Ectodermal cell (in vitro differentiated cells): ENCODE measurements around the gene SEPTIN5.

Experiments used
- H3K27ac ChIP-seq: 2 replicates; pipeline ENCODE4 v1.7.0; 2013; ENCODE audit warnings: mild to moderate bottlenecking, low read depth, low read length; ENCODE audit not compliant: insufficient read depth, poor library complexity, severe bottlenecking
- H3K27me3 ChIP-seq: 2 replicates; pipeline ENCODE4 v1.7.0; 2013; ENCODE audit warnings: mild to moderate bottlenecking, low read length; ENCODE audit not compliant: insufficient read depth, control insufficient read depth, poor library complexity, severe bottlenecking
- H3K36me3 ChIP-seq: one replicate; pipeline ENCODE4 v1.7.0; 2013; ENCODE audit warnings: low read length; ENCODE audit not compliant: control insufficient read depth, insufficient read depth
- H3K4me1 ChIP-seq: one replicate; pipeline ENCODE4 v1.7.0; 2013; ENCODE audit warnings: low read length; ENCODE audit not compliant: control insufficient read depth, insufficient read depth
- H3K4me3 ChIP-seq: 2 replicates; pipeline ENCODE4 v1.7.0; 2013; ENCODE audit warnings: low read depth, low read length, control low read depth; ENCODE audit not compliant: insufficient read depth
- H3K9me3 ChIP-seq: 2 replicates; pipeline ENCODE4 v1.7.0; 2013; ENCODE audit warnings: mild to moderate bottlenecking, low read length, moderate library complexity; ENCODE audit not compliant: control insufficient read depth
- WGBS, 2 experiments: methylation state at CpG; one replicate each; pipeline ENCODE4 v1.1.7; 2013; ENCODE audit warnings: missing lambda C conversion rate in 2 of 2; 5-methylcytosine and 5-hydroxymethylcytosine counted together

SEPTIN5 gene

GRCh38 chr22:19743651-19744050, 29.3 kb downstream of the SEPTIN5 start:
- Histone ChIP-seq H3K27ac (no peak overlapping the region), H3K4me3 (no peak overlapping the region), H3K9me3 (no peaks in the 10 kb centered on the region), H3K36me3 (no peaks in the 10 kb centered on the region), H3K4me1 (peaks cover 14% of the 10 kb centered on the region), H3K27me3 (no peaks in the 10 kb centered on the region)
- WGBS, 2 experiments, result 90 to 95% methylated on average over 4 of the region's 4 CpGs

GRCh38 chr22:19744350-19745006, 30.2 kb downstream of the SEPTIN5 start:
- Histone ChIP-seq H3K4me1 (peaks cover 14% of the 10 kb centered on the region), H3K27me3 (no peaks in the 10 kb centered on the region), H3K36me3 (no peaks in the 10 kb centered on the region), H3K9me3 (no peaks in the 10 kb centered on the region), H3K4me3 (no peak overlapping the region), H3K27ac (no peak overlapping the region)
- WGBS, 2 experiments, result 89 to 91% methylated on average over 13 of the region's 13 CpGs

GRCh38 chr22:19745155-19746101, 31.1 kb downstream of the SEPTIN5 start:
- no peak overlapping the region for H3K4me3 ChIP-seq
- H3K27ac ChIP-seq, result no peak overlapping the region
- H3K27me3 ChIP-seq, result no peaks in the 10 kb centered on the region
- H3K9me3 ChIP-seq, result no peaks in the 10 kb centered on the region
- no peaks in the 10 kb centered on the region for H3K36me3 ChIP-seq
- H3K4me1 ChIP-seq, result peaks cover 23% of the 10 kb centered on the region
- WGBS, 2 experiments, result 83% methylated on average over 24 of the region's 24 CpGs

- no peak overlapping the region for H3K27ac ChIP-seq
- no peaks in the 10 kb centered on the region for H3K36me3 ChIP-seq
- no peak overlapping the region for H3K4me3 ChIP-seq
- 95 to 96% methylated on average over 13 of the region's 13 CpGs for WGBS, 2 experiments
- peaks cover under 1% of the 10 kb centered on the region for H3K27me3 ChIP-seq
- peaks cover 33% of the 10 kb centered on the region for H3K4me1 ChIP-seq
- no peaks in the 10 kb centered on the region for H3K9me3 ChIP-seq
Observed at GRCh38 chr22:19746726-19747125, 32.4 kb downstream of the SEPTIN5 start.

GRCh38 chr22:19747551-19747950, 33.2 kb downstream of the SEPTIN5 start:
- Histone ChIP-seq H3K27me3 (peaks cover 9% of the 10 kb centered on the region), H3K27ac (no peak overlapping the region), H3K36me3 (no peaks in the 10 kb centered on the region), H3K9me3 (no peaks in the 10 kb centered on the region), H3K4me1 (peaks cover 33% of the 10 kb centered on the region), H3K4me3 (no peak overlapping the region)
- WGBS, 2 experiments, result 81 to 86% methylated on average over 12 of the region's 12 CpGs

GRCh38 chr22:19748139-19748538, 33.8 kb downstream of the SEPTIN5 start:
- 77 to 91% methylated on average over 3 to 4 of the region's 4 CpGs for WGBS, 2 experiments
- H3K4me1 ChIP-seq, result peaks cover 33% of the 10 kb centered on the region
- no peaks in the 10 kb centered on the region for H3K9me3 ChIP-seq
- no peaks in the 10 kb centered on the region for H3K36me3 ChIP-seq
- no peak overlapping the region for H3K4me3 ChIP-seq
- H3K27ac ChIP-seq, result no peak overlapping the region
- H3K27me3 ChIP-seq, result peaks cover 15% of the 10 kb centered on the region

GRCh38 chr22:19748991-19749664, 34.8 kb downstream of the SEPTIN5 start:
- Histone ChIP-seq H3K27me3 (peaks cover 25% of the 10 kb centered on the region), H3K4me3 (no peak overlapping the region)
- 80 to 84% methylated on average over 15 of the region's 15 CpGs for WGBS, 2 experiments

GRCh38 chr22:19749876-19750275, 35.6 kb downstream of the SEPTIN5 start:
- Histone ChIP-seq H3K36me3 (no peaks in the 10 kb centered on the region), H3K9me3 (no peaks in the 10 kb centered on the region), H3K27ac (no peak overlapping the region), H3K27me3 (peaks cover 32% of the 10 kb centered on the region), H3K4me1 (peaks cover 36% of the 10 kb centered on the region), H3K4me3 (no peak overlapping the region)
- 93% methylated on average over 12 of the region's 12 CpGs for WGBS, 2 experiments

More at GRCh38 chr22:19748991-19749664, 34.8 kb downstream of the SEPTIN5 start:
- Histone ChIP-seq H3K4me1 (peaks cover 33% of the 10 kb centered on the region), H3K36me3 (no peaks in the 10 kb centered on the region), H3K9me3 (no peaks in the 10 kb centered on the region), H3K27ac (no peak overlapping the region)

GRCh38 chr22:19750507-19751490, 36.5 kb downstream of the SEPTIN5 start:
- Histone ChIP-seq H3K9me3 (no peaks in the 10 kb centered on the region), H3K4me1 (peaks cover 39% of the 10 kb centered on the region), H3K27me3 (peaks cover 42% of the 10 kb centered on the region), H3K4me3 (no peak overlapping the region), H3K36me3 (no peaks in the 10 kb centered on the region), H3K27ac (no peak overlapping the region)
- 52 to 58% methylated on average over 26 to 27 of the region's 27 CpGs for WGBS, 2 experiments
